HEK293 (cell line): ENCODE results near the gene PTPRK.
A peak's percentile ranks its signal among the peaks of the same experiment; 100 is the strongest.

Experiments used
- CTCF ChIA-PET: fragments of 350-600 bp; formaldehyde crosslinking; extraction: SDS; loops from one replicate; lab custom pipeline; 2021; ENCODE audit warnings: antibody characterized with exemption; lab: Yijun Ruan, JAX
- POLR2A ChIA-PET: fragments of 300-600 bp; formaldehyde crosslinking; extraction: SDS; loops from one replicate; lab custom pipeline; 2020; ENCODE audit warnings: antibody characterized with exemption, inconsistent platforms; lab: Yijun Ruan, JAX
- H3K27ac ChIP-seq: fragments of 200-500 bp; sonication (Bioruptor generic); 2 replicates; pipeline ENCODE4 v1.5.1; 2014; ENCODE audit warnings: low read depth, low read length, control low read depth, inconsistent platforms; ENCODE audit errors: extremely low read depth
- H3K36me3 ChIP-seq, 2 experiments: fragments of 200-500 bp in 1 of 2; sonication (Bioruptor generic) in 1 of 2; 1 replicate in 1 of 2; 2 replicates in 1 of 2; pipeline ENCODE4 v1.5.1; 2014 to 2017; ENCODE audit warnings: inconsistent platforms in 2 of 2, low read length in 2 of 2; ENCODE audit not compliant: control insufficient read depth in 2 of 2, insufficient read depth in 1 of 2
- H3K4me1 ChIP-seq: fragments of 200-500 bp; sonication (Bioruptor generic); 2 replicates; pipeline ENCODE4 v1.5.1; 2014; ENCODE audit warnings: mild to moderate bottlenecking, low read length, inconsistent platforms; ENCODE audit not compliant: control insufficient read depth, insufficient read depth
- H3K4me3 ChIP-seq: 2 replicates; pipeline ENCODE4 v1.5.1; 2011; ENCODE audit warnings: low read depth, mild to moderate bottlenecking, control low read depth, low read length, moderate library complexity
- H3K9me3 ChIP-seq: fragments of 200-500 bp; sonication (Bioruptor generic); 2 replicates; pipeline ENCODE4 v1.5.1; 2014; ENCODE audit warnings: low read depth, low read length, inconsistent platforms; ENCODE audit not compliant: control insufficient read depth, insufficient read depth
- FEZF1 ChIP-seq: fragments of 450-650 bp; formaldehyde crosslinking; IDR thresholded peaks from 2 replicates; pipeline ENCODE4 v1.5.1; 2016; ENCODE audit warnings: missing biosample characterization, missing genetic modification characterization
- GLIS1 ChIP-seq: fragments of 450-650 bp; formaldehyde crosslinking; IDR thresholded peaks from 2 replicates; pipeline ENCODE4 v1.5.1; 2016; ENCODE audit warnings: missing biosample characterization, missing genetic modification characterization
- HOXC10 ChIP-seq: sonication (generic); formaldehyde crosslinking; IDR thresholded peaks from 2 replicates; pipeline ENCODE4 v1.8.1; 2023; ENCODE audit warnings: mild to moderate bottlenecking, missing genetic modification reagents
- IKZF3 ChIP-seq: fragments of 450-650 bp; IDR thresholded peaks from 2 replicates; pipeline ENCODE4 v1.5.0; 2018; ENCODE audit warnings: missing biosample characterization, mild to moderate bottlenecking, missing genetic modification characterization, moderate library complexity
- OSR2 ChIP-seq: fragments of 450-650 bp; formaldehyde crosslinking; IDR thresholded peaks from 2 replicates; pipeline ENCODE4 v1.5.1; 2016; ENCODE audit warnings: missing biosample characterization, missing genetic modification characterization
- REST ChIP-seq: fragments of 450-650 bp; formaldehyde crosslinking; IDR thresholded peaks from 2 replicates; pipeline ENCODE4 v1.5.1; 2016; ENCODE audit warnings: missing biosample characterization, missing genetic modification characterization
- SALL2 ChIP-seq: fragments of 450-650 bp; formaldehyde crosslinking; IDR thresholded peaks from 2 replicates; pipeline ENCODE4 v1.5.0; 2017; ENCODE audit warnings: missing biosample characterization, mild to moderate bottlenecking, missing genetic modification characterization, borderline replicate concordance
- TCF7L2 ChIP-seq: IDR thresholded peaks from 2 replicates; pipeline ENCODE4 v1.6.1; 2011; ENCODE audit warnings: low read depth, mild to moderate bottlenecking, inconsistent platforms, low read length, moderate library complexity, borderline replicate concordance
- ZBTB8A ChIP-seq: fragments of 450-650 bp; formaldehyde crosslinking; IDR thresholded peaks from 2 replicates; pipeline ENCODE4 v1.5.1; 2016; ENCODE audit warnings: missing biosample characterization, missing genetic modification characterization
- ZFP69B ChIP-seq: fragments of 450-650 bp; formaldehyde crosslinking; IDR thresholded peaks from 2 replicates; pipeline ENCODE4 v1.5.1; 2016; ENCODE audit warnings: missing biosample characterization, missing genetic modification characterization
- ZNF155 ChIP-seq: fragments of 450-650 bp; formaldehyde crosslinking; IDR thresholded peaks from 2 replicates; pipeline ENCODE4 v1.5.1; 2016; ENCODE audit warnings: missing biosample characterization, missing genetic modification characterization
- ZNF24 ChIP-seq: fragments of 450-650 bp; formaldehyde crosslinking; IDR thresholded peaks from 2 replicates; pipeline ENCODE4 v1.5.1; 2016; ENCODE audit warnings: missing biosample characterization, missing genetic modification characterization
- ZNF366 ChIP-seq: fragments of 450-650 bp; formaldehyde crosslinking; conservative IDR thresholded peaks from 2 replicates; pipeline ENCODE4 v1.5.1; 2016; ENCODE audit warnings: missing biosample characterization, missing genetic modification characterization
- ZNF433 ChIP-seq: fragments of 450-650 bp; formaldehyde crosslinking; IDR thresholded peaks from 2 replicates; pipeline ENCODE4 v1.5.1; 2016; ENCODE audit warnings: missing biosample characterization, missing genetic modification characterization, low read depth
- ZNF530 ChIP-seq: fragments of 450-650 bp; formaldehyde crosslinking; IDR thresholded peaks from 2 replicates; pipeline ENCODE4 v1.5.1; 2016; ENCODE audit warnings: low read depth, missing biosample characterization, missing genetic modification characterization
- ZNF626 ChIP-seq: fragments of 450-650 bp; sonication (Bioruptor Pico); formaldehyde crosslinking; IDR thresholded peaks from 2 replicates; pipeline ENCODE4 v1.5.1; 2018; ENCODE audit warnings: missing biosample characterization, missing genetic modification characterization, inconsistent platforms
- TF ChIP-seq, protein P1 (sequence below): fragments of 450-650 bp; formaldehyde crosslinking; IDR thresholded peaks from 2 replicates; pipeline ENCODE4 v1.5.1; 2016; ENCODE audit warnings: missing biosample characterization, missing genetic modification characterization
- TF ChIP-seq, protein P2 (sequence below): fragments of 450-650 bp; formaldehyde crosslinking; conservative IDR thresholded peaks from 2 replicates; pipeline ENCODE4 v1.5.1; 2016; ENCODE audit warnings: low read depth, missing biosample characterization, missing genetic modification characterization
- TF ChIP-seq, protein P3 (sequence below): fragments of 450-650 bp; formaldehyde crosslinking; IDR thresholded peaks from 2 replicates; pipeline ENCODE4 v1.5.1; 2017; ENCODE audit warnings: missing biosample characterization, missing genetic modification characterization
- TF ChIP-seq, protein P4 (sequence below): fragments of 450-650 bp; formaldehyde crosslinking; IDR thresholded peaks from 2 replicates; pipeline ENCODE4 v1.5.1; 2016; ENCODE audit warnings: missing biosample characterization, missing genetic modification characterization, borderline replicate concordance

Gene PTPRK

GRCh38 chr6:128409003-128409402 is 111.4 kb downstream of the PTPRK start (continued):
- peak; percentile 79 for TF ChIP-seq FEZF1 (tag by site-specific recombination)
- peak; percentile 43; the same call in 1 of the 2 replicates for TF ChIP-seq TCF7L2
- TF ChIP-seq, protein P1, sequence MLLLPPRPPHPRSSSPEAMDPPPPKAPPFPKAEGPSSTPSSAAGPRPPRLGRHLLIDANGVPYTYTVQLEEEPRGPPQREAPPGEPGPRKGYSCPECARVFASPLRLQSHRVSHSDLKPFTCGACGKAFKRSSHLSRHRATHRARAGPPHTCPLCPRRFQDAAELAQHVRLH = peak; percentile 37; the same call in 1 of the 2 replicates
- TF ChIP-seq, all 188 proteins: peak for 9

GRCh38 chr6:128406453-128406852 is 113.9 kb downstream of the PTPRK start:
- TF ChIP-seq IKZF3 (tag by site-specific recombination) (no peak), ZNF433 (no peak), ZNF626 (tag by site-specific recombination) (no peak)
- no peaks in the 10 kb centered on the region for H3K36me3 ChIP-seq
- ChIA-PET POLR2A (no interaction called here), CTCF (no interaction called here)
- H3K27ac ChIP-seq = no peak overlapping the region
- H3K4me3 ChIP-seq = no peak overlapping the region
- no peaks in the 10 kb centered on the region for H3K9me3 ChIP-seq
- peaks cover 15% of the 10 kb centered on the region for H3K4me1 ChIP-seq

DNA sequence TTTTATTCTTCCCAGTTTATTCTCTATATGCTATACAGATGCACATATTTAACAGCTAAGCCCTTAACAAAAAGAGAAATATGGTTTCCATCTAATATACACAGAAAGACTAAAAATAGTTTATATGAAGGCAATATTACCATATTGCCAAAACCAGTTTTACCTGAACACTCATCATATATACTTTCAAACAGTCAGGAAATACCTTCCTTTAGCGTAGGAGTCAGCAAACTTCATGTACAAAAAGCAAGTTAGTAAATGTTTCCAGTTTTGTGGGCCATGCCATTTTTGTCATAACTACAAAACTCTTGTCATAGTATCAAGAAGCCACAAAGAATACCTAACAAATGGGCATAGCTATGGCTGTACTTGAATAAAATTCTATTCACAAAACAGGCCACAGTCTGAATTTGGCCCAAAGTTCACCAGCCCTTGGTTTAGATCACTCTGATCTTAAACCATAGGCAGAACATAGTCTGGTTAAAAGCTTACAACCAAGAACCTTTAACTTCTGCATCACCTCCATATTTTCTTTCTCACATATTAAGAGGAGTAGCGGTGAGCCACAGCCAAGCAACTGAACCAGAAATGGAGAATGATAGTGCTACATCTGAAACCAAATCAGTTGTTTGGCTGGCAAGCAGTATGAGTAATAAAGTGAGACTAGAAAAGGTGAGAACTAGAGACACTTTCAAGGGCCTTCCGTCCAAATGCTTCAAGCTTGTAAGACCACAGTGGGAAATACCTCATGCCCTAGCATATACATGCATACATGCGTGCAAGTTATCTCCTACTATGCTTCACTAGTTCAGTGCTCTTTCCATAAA is 116.6 kb downstream of the PTPRK start:
- Histone ChIP-seq H3K9me3 (no peaks in the 10 kb centered on the region), H3K27ac (no peak overlapping the region), H3K4me3 (no peak overlapping the region), H3K36me3 (no peaks in the 10 kb centered on the region), H3K4me1 (peaks cover 11% of the 10 kb centered on the region)
- ChIA-PET POLR2A (no interaction called here), CTCF (interaction anchor here (0.5 to 1.1 kb wide), 4 partner anchors 75 to 667 kb away, joined by 3 to 5 read pairs (median 3); no protein-coding TSS in a partner anchor)
- TF ChIP-seq ZNF155 (tag by site-specific recombination) = no peak
- TF ChIP-seq HOXC10 (CRISPR knock-in tag) = no peak
- TF ChIP-seq, protein P1 = no peak
- TF ChIP-seq ZBTB8A (tag by site-specific recombination) = no peak
- TF ChIP-seq, protein P2, sequence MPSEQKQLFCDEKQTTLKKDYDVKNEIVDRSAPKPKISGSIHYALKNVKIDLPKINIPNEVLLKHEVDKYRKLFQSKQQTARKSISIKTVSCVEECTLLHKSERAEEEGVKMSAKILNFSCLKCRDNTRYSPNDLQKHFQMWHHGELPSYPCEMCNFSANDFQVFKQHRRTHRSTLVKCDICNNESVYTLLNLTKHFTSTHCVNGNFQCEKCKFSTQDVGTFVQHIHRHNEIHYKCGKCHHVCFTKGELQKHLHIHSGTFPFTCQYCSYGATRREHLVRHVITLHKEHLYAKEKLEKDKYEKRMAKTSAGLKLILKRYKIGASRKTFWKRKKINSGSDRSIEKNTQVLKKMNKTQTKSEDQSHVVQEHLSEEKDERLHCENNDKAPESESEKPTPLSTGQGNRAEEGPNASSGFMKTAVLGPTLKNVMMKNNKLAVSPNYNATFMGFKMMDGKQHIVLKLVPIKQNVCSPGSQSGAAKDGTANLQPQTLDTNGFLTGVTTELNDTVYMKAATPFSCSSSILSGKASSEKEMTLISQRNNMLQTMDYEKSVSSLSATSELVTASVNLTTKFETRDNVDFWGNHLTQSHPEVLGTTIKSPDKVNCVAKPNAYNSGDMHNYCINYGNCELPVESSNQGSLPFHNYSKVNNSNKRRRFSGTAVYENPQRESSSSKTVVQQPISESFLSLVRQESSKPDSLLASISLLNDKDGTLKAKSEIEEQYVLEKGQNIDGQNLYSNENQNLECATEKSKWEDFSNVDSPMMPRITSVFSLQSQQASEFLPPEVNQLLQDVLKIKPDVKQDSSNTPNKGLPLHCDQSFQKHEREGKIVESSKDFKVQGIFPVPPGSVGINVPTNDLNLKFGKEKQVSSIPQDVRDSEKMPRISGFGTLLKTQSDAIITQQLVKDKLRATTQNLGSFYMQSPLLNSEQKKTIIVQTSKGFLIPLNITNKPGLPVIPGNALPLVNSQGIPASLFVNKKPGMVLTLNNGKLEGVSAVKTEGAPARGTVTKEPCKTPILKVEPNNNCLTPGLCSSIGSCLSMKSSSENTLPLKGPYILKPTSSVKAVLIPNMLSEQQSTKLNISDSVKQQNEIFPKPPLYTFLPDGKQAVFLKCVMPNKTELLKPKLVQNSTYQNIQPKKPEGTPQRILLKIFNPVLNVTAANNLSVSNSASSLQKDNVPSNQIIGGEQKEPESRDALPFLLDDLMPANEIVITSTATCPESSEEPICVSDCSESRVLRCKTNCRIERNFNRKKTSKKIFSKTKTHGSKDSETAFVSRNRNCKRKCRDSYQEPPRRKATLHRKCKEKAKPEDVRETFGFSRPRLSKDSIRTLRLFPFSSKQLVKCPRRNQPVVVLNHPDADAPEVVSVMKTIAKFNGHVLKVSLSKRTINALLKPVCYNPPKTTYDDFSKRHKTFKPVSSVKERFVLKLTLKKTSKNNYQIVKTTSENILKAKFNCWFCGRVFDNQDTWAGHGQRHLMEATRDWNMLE (tag by site-specific recombination) = no peak
- no peak for TF ChIP-seq ZNF24 (tag by site-specific recombination)
- TF ChIP-seq, protein P3, sequence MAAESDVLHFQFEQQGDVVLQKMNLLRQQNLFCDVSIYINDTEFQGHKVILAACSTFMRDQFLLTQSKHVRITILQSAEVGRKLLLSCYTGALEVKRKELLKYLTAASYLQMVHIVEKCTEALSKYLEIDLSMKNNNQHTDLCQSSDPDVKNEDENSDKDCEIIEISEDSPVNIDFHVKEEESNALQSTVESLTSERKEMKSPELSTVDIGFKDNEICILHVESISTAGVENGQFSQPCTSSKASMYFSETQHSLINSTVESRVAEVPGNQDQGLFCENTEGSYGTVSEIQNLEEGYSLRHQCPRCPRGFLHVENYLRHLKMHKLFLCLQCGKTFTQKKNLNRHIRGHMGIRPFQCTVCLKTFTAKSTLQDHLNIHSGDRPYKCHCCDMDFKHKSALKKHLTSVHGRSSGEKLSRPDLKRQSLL = no peak
- no peak for TF ChIP-seq GLIS1 (tag by site-specific recombination)
- TF ChIP-seq REST (tag by site-specific recombination) = no peak
- TF ChIP-seq ZNF366 (tag by site-specific recombination) = no peak
- TF ChIP-seq OSR2 (tag by site-specific recombination) = no peak
- TF ChIP-seq ZNF530 (tag by site-specific recombination) = no peak
- TF ChIP-seq, protein P4, sequence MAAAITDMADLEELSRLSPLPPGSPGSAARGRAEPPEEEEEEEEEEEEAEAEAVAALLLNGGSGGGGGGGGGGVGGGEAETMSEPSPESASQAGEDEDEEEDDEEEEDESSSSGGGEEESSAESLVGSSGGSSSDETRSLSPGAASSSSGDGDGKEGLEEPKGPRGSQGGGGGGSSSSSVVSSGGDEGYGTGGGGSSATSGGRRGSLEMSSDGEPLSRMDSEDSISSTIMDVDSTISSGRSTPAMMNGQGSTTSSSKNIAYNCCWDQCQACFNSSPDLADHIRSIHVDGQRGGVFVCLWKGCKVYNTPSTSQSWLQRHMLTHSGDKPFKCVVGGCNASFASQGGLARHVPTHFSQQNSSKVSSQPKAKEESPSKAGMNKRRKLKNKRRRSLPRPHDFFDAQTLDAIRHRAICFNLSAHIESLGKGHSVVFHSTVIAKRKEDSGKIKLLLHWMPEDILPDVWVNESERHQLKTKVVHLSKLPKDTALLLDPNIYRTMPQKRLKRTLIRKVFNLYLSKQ = no peak
- no peak for TF ChIP-seq ZFP69B (tag by site-specific recombination)
- TF ChIP-seq SALL2 (tag by site-specific recombination) = no peak
